Coronary artery (tissue), 2 donors: ENCODE data around the gene ZNF438.
"Not testable (repeated sequence)": the region's sequence is repeated elsewhere in the genome, so short reads cannot be mapped to it uniquely, and the experiment has no call there.

Experiments
- DNase-seq: peaks from one replicate; pipeline ENCODE4 v3.0.0-alpha.2; 2017; ENCODE audit warnings: low spot score
- H3K27ac ChIP-seq, 2 donors: fragments of 200-600 bp; sonication (generic); one replicate each; pipeline ENCODE4 v1.5.1; 2016 to 2019
- H3K4me3 ChIP-seq: fragments of 200-600 bp; sonication (generic); 2 replicates; pipeline ENCODE4 v1.5.1; 2016; ENCODE audit warnings: mild to moderate bottlenecking, moderate library complexity
- CTCF ChIP-seq: fragments of 200-600 bp; sonication (generic); IDR thresholded peaks from one replicate; pipeline ENCODE4 v1.5.1; 2019; ENCODE audit warnings: antibody characterized with exemption

ZNF438 gene

GRCh38 chr10:30967650-30968410, 63.8 kb downstream of the ZNF438 start:
- Histone ChIP-seq H3K4me3 (no peak overlapping the region), H3K27ac (peak overlapping the region in 1 of 2 donors; percentile 40)
- TF ChIP-seq CTCF: no peak
- DNase-seq: no peak

- no peak for TF ChIP-seq CTCF
- Histone ChIP-seq H3K27ac (no peak overlapping the region), H3K4me3 (no peak overlapping the region)
- no peak for DNase-seq
These were observed 67.4 kb downstream of the ZNF438 start for GRCh38 chr10:30963992-30964930.

GRCh38 chr10:30962522-30962921, 69.1 kb downstream of the ZNF438 start:
- DNase-seq: no peak
- TF ChIP-seq CTCF: no peak
- Histone ChIP-seq H3K4me3 (no peak overlapping the region), H3K27ac (no peak overlapping the region)

GRCh38 chr10:30959836-30960210, 71.8 kb downstream of the ZNF438 start:
- no peak for DNase-seq
- TF ChIP-seq CTCF: no peak
- no peak overlapping the region for H3K4me3 ChIP-seq
- no peak overlapping the region for H3K27ac ChIP-seq

GRCh38 chr10:30949218-30949617, 82.4 kb downstream of the ZNF438 start:
- not testable (repeated sequence) for DNase-seq, H3K4me3 ChIP-seq, H3K27ac ChIP-seq

- H3K27ac ChIP-seq: peak overlapping the region in 1 of 2 donors; percentile 15
- no peak overlapping the region for H3K4me3 ChIP-seq
- no peak for DNase-seq
- no peak for TF ChIP-seq CTCF
These were observed 87.7 kb downstream of the ZNF438 start for GRCh38 chr10:30944005-30944404.

GRCh38 chr10:30943451-30943850, 88.2 kb downstream of the ZNF438 start:
- H3K27ac ChIP-seq: peak overlapping the region in 1 of 2 donors; percentile 15
- no peak for DNase-seq
- H3K4me3 ChIP-seq: no peak overlapping the region
- no peak for TF ChIP-seq CTCF
